ENCODE measurements around the gene CRTAC1.

GRCh38 chr10:97975598-97975997 lies 54.8 kb downstream of the CRTAC1 start:
- TF ChIP-seq TAF1 (conservative IDR thresholded peaks at IDR 0.05), result no peak
- TF ChIP-seq CTCF (IDR thresholded peaks at IDR 0.05; ENCODE audit: low read depth, low read length, missing input control), result no peak
- TF ChIP-seq FOXA2 (IDR thresholded peaks at IDR 0.05), result no peak
- TF ChIP-seq, protein P1, sequence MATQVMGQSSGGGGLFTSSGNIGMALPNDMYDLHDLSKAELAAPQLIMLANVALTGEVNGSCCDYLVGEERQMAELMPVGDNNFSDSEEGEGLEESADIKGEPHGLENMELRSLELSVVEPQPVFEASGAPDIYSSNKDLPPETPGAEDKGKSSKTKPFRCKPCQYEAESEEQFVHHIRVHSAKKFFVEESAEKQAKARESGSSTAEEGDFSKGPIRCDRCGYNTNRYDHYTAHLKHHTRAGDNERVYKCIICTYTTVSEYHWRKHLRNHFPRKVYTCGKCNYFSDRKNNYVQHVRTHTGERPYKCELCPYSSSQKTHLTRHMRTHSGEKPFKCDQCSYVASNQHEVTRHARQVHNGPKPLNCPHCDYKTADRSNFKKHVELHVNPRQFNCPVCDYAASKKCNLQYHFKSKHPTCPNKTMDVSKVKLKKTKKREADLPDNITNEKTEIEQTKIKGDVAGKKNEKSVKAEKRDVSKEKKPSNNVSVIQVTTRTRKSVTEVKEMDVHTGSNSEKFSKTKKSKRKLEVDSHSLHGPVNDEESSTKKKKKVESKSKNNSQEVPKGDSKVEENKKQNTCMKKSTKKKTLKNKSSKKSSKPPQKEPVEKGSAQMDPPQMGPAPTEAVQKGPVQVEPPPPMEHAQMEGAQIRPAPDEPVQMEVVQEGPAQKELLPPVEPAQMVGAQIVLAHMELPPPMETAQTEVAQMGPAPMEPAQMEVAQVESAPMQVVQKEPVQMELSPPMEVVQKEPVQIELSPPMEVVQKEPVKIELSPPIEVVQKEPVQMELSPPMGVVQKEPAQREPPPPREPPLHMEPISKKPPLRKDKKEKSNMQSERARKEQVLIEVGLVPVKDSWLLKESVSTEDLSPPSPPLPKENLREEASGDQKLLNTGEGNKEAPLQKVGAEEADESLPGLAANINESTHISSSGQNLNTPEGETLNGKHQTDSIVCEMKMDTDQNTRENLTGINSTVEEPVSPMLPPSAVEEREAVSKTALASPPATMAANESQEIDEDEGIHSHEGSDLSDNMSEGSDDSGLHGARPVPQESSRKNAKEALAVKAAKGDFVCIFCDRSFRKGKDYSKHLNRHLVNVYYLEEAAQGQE (IDR thresholded peaks at IDR 0.05), result no peak
- TF ChIP-seq RAD21 (IDR thresholded peaks at IDR 0.05), result no peak
- TF ChIP-seq, protein P2, sequence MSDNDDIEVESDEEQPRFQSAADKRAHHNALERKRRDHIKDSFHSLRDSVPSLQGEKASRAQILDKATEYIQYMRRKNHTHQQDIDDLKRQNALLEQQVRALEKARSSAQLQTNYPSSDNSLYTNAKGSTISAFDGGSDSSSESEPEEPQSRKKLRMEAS (IDR thresholded peaks at IDR 0.05), result no peak

Data from liver (tissue), 3 donors.